ENCODE results near the gene TC2N. TPM values are rescaled to one million over a fixed set of nuclear protein-coding genes. Genes with fewer than 3 reads are reported as not detected.
A peak's percentile ranks its signal among the peaks of the same experiment; 100 is the strongest.

TC2N gene
- total RNA-seq, 1 experiment from 2014 or later, result 82.7 TPM

GRCh38 chr14:91835197-91835919, 32.0 kb downstream of the TC2N start:
- Mint-ChIP-seq H3K4me1 (ENCODE audit: low read depth, unreplicated experiment) (peaks cover 45% of the 10 kb centered on the region), H3K36me3 (ENCODE audit: insufficient read depth, unreplicated experiment) (peaks cover 46% of the 10 kb centered on the region), H3K9me3 (ENCODE audit: low read depth, unreplicated experiment) (no peaks in the 10 kb centered on the region), H3K27ac (ENCODE audit: unreplicated experiment) (peak overlapping the region; percentile 77), H3K27me3 (ENCODE audit: unreplicated experiment) (no peaks in the 10 kb centered on the region), H3K4me3 (ENCODE audit: low read depth, unreplicated experiment) (peak overlapping the region; percentile 81)
- intact Hi-C loops (cut with micrococcal nuclease; ENCODE audit: unreplicated experiment), result loop anchor here (2.0 kb wide), 1 partner anchor 37 kb away; no protein-coding TSS in a partner anchor
- TSS peak; percentile 47 for BruUV-seq (replicated peaks)
- no peak for TF ChIP-seq CTCF (IDR thresholded peaks at IDR 0.05; ENCODE audit: unreplicated experiment)
- peak; percentile 25 for DNase-seq
- CTCF ChIA-PET, result interaction anchor here (0.8 to 1.4 kb wide), 3 partner anchors 64 to 161 kb away, joined by 3 to 5 read pairs (median 4); no protein-coding TSS in a partner anchor

GRCh38 chr14:91834571-91834970, 32.8 kb downstream of the TC2N start:
- Mint-ChIP-seq H3K27me3 (ENCODE audit: unreplicated experiment) (no peaks in the 10 kb centered on the region), H3K27ac (ENCODE audit: unreplicated experiment) (peak overlapping the region; percentile 77), H3K4me3 (ENCODE audit: low read depth, unreplicated experiment) (peak overlapping the region; percentile 81), H3K9me3 (ENCODE audit: low read depth, unreplicated experiment) (no peaks in the 10 kb centered on the region), H3K4me1 (ENCODE audit: low read depth, unreplicated experiment) (peaks cover 53% of the 10 kb centered on the region), H3K36me3 (ENCODE audit: insufficient read depth, unreplicated experiment) (peaks cover 48% of the 10 kb centered on the region)
- TF ChIP-seq CTCF (IDR thresholded peaks at IDR 0.05; ENCODE audit: unreplicated experiment), result no peak
- intact Hi-C loops (cut with micrococcal nuclease; ENCODE audit: unreplicated experiment), result loop anchor here (2.0 to 5.0 kb wide), 2 partner anchors 38 to 78 kb away; no protein-coding TSS in a partner anchor
- CTCF ChIA-PET, result interaction anchor here (1.0 kb wide), 1 partner anchor 162 kb away, joined by 3 read pairs; no protein-coding TSS in a partner anchor
- no peak for DNase-seq
- BruUV-seq (replicated peaks), result TSS peak; percentile 17

GRCh38 chr14:91831337-91831736, 36.0 kb downstream of the TC2N start:
- Mint-ChIP-seq H3K27ac (ENCODE audit: unreplicated experiment) (no peak overlapping the region), H3K9me3 (ENCODE audit: low read depth, unreplicated experiment) (peaks cover 5% of the 10 kb centered on the region), H3K27me3 (ENCODE audit: unreplicated experiment) (no peaks in the 10 kb centered on the region), H3K4me1 (ENCODE audit: low read depth, unreplicated experiment) (peaks cover 65% of the 10 kb centered on the region), H3K36me3 (ENCODE audit: insufficient read depth, unreplicated experiment) (peaks cover 44% of the 10 kb centered on the region), H3K4me3 (ENCODE audit: low read depth, unreplicated experiment) (peak overlapping the region; percentile 81)
- TF ChIP-seq CTCF (IDR thresholded peaks at IDR 0.05; ENCODE audit: unreplicated experiment), result no peak
- CTCF ChIA-PET, result interaction anchor here (0.9 kb wide), 1 partner anchor 11 kb away, joined by 3 read pairs; no protein-coding TSS in a partner anchor
- no TSS peak for BruUV-seq (replicated peaks)
- intact Hi-C loops (cut with micrococcal nuclease; ENCODE audit: unreplicated experiment), result loop anchor here (5.0 kb wide), 1 partner anchor 81 kb away; no protein-coding TSS in a partner anchor
- no peak for DNase-seq

- Mint-ChIP-seq H3K27me3 (ENCODE audit: unreplicated experiment) (no peaks in the 10 kb centered on the region), H3K27ac (ENCODE audit: unreplicated experiment) (peak overlapping the region; percentile 79), H3K36me3 (ENCODE audit: insufficient read depth, unreplicated experiment) (peaks cover 38% of the 10 kb centered on the region), H3K4me3 (ENCODE audit: low read depth, unreplicated experiment) (peak overlapping the region; percentile 47), H3K4me1 (ENCODE audit: low read depth, unreplicated experiment) (peaks cover 68% of the 10 kb centered on the region), H3K9me3 (ENCODE audit: low read depth, unreplicated experiment) (peaks cover 5% of the 10 kb centered on the region)
- intact Hi-C loops (cut with micrococcal nuclease; ENCODE audit: unreplicated experiment), result loop anchor here (5.0 kb wide), 1 partner anchor 82 kb away; no protein-coding TSS in a partner anchor
- no peak for TF ChIP-seq CTCF (IDR thresholded peaks at IDR 0.05; ENCODE audit: unreplicated experiment)
- CTCF ChIA-PET, result interaction anchor here (0.9 to 1.8 kb wide), 2 partner anchors 10 to 28 kb away, joined by 3 to 5 read pairs; no protein-coding TSS in a partner anchor
- BruUV-seq (replicated peaks), result no TSS peak
- DNase-seq, result peak; percentile 69
Observed at GRCh38 chr14:91830777-91831176, 36.6 kb downstream of the TC2N start.

Measured in Calu3 (cell line).